ENCODE results near the gene VAV2.

VAV2 gene

GRCh38 chr9:133950192-133950591 is 41.9 kb downstream of the VAV2 start:
- DNase-seq = peak; percentile 41 to 64

GRCh38 chr9:133949486-133950061 is 42.5 kb downstream of the VAV2 start:
- no peak for DNase-seq

- DNase-seq = no peak
These were observed 43.3 kb downstream of the VAV2 start for GRCh38 chr9:133948561-133949485.

GRCh38 chr9:133948131-133948530 is 44.0 kb downstream of the VAV2 start:
- DNase-seq = no peak

- no peak for DNase-seq
These were observed 45.2 kb downstream of the VAV2 start for GRCh38 chr9:133946840-133947486.

- peak in 1 of 2 experiments; percentile 14 for DNase-seq
These were observed 46.0 kb downstream of the VAV2 start for GRCh38 chr9:133945977-133946753.

GRCh38 chr9:133945314-133945975 is 46.7 kb downstream of the VAV2 start:
- no peak for DNase-seq

GRCh38 chr9:133944746-133945135 is 47.4 kb downstream of the VAV2 start:
- DNase-seq = no peak

GRCh38 chr9:133943781-133944745 is 48.1 kb downstream of the VAV2 start:
- no peak for DNase-seq

- no peak for DNase-seq
These were observed 48.9 kb downstream of the VAV2 start for GRCh38 chr9:133943036-133943780.

- no peak for DNase-seq
These were observed 49.7 kb downstream of the VAV2 start for GRCh38 chr9:133942206-133942975.

- DNase-seq = no peak
These were observed 52.3 kb downstream of the VAV2 start for GRCh38 chr9:133939845-133940244.

- DNase-seq = no peak
These were observed 52.8 kb downstream of the VAV2 start for GRCh38 chr9:133939171-133939785.

- DNase-seq = no peak
These were observed 53.4 kb downstream of the VAV2 start for GRCh38 chr9:133938753-133939152.

GRCh38 chr9:133938086-133938485 is 54.0 kb downstream of the VAV2 start:
- DNase-seq = no peak

- no peak for DNase-seq
These were observed 55.0 kb downstream of the VAV2 start for GRCh38 chr9:133937120-133937519.

GRCh38 chr9:133935328-133936005 is 56.7 kb downstream of the VAV2 start:
- DNase-seq = no peak

GRCh38 chr9:133934482-133935232 is 57.5 kb downstream of the VAV2 start:
- DNase-seq = no peak
